Activated naive CD8-positive, alpha-beta T cell treated with anti-CD3 and anti-CD28 coated beads, Interleukin-2, amount 50 U/mL, for 16 hours (primary cell): Measurements from ENCODE around the gene PDIA3.
"Not testable (repeated sequence)": the region's sequence is repeated elsewhere in the genome, so short reads cannot be mapped to it uniquely, and the experiment has no call there.

ENCODE experiments used
- DNase-seq: peaks from one replicate; pipeline ENCODE4 v3.0.0-alpha.2; 2020; ENCODE audit warnings: low read depth, low spot score

The PDIA3 gene

GRCh38 chr15:43776718-43777266, 30.6 kb downstream of the PDIA3 start, which contains the start of gene ELL3:
TSS of gene ELL3 (minus strand) at chr15:43776966. CDS start at chr15:43776901, 65 bp downstream.
- DNase-seq: peak; percentile 24

DNA sequence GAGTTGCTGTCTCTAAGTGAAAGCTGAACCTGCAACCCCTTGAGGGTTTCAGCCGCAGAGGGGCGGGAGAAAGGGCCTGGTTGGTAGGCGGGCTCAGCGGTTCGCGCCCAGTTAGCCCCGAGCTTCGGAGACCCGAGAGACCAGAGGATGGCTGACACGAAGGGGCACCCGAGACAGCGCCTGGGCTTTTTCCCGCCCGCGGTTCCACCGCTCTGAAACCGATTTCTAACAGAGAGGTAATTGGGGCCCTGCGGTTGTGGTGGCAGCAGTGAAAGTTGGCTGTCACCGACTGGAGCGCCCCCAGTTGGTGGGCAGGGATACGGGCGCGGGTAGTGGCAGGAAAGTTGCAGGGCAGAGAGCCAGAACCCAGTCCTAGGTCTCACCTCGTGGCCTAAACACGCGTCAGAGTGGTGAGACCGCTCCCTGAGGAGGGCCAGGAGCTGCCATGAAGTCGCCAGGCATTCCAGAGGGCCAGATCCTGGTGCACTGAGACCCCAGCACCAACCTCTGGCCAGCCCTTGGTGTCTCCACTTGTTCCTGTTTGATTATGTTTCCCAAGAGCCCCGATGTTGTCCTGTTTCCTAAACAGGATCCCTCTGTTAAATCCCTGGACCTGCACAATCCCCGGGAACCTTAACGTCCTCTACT, 31.2 kb downstream of the PDIA3 start:
- DNase-seq: peak; percentile 76

DNA sequence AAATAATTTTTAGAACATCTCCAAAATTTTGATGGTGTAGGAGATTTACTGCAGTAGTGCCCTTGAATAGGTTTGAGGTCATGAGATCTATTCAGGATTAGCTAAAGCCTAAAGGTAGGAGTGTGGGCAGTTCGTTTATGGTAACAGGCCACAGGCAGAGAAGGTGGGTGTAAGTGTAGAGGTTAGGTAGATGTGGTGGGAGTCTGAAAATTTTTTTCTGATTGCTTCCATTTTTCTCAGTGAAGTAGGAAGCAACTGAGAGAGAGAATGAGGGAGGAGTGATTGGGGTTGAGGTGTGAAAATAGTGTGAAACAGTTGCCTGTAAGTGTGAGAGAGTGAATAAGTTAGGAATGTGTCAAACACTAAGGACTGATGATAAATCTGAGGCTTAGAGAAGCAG, 32.8 kb downstream of the PDIA3 start:
- DNase-seq: no peak

- DNase-seq: no peak
Measured at GRCh38 chr15:43789409-43789808, 43.2 kb downstream of the PDIA3 start.

GRCh38 chr15:43791993-43792760, 45.9 kb downstream of the PDIA3 start, which contains the start of gene SERF2:
TSS of gene SERF2 (plus strand) at chr15:43792320. CDS start at chr15:43792377, 57 bp downstream.
- peak; percentile 100 for DNase-seq

GRCh38 chr15:43792761-43793476, 46.7 kb downstream of the PDIA3 start:
- no peak for DNase-seq

GRCh38 chr15:43793647-43794046, 47.4 kb downstream of the PDIA3 start:
- DNase-seq: no peak

GRCh38 chr15:43794269-43795037, 48.2 kb downstream of the PDIA3 start:
- no peak for DNase-seq

DNA sequence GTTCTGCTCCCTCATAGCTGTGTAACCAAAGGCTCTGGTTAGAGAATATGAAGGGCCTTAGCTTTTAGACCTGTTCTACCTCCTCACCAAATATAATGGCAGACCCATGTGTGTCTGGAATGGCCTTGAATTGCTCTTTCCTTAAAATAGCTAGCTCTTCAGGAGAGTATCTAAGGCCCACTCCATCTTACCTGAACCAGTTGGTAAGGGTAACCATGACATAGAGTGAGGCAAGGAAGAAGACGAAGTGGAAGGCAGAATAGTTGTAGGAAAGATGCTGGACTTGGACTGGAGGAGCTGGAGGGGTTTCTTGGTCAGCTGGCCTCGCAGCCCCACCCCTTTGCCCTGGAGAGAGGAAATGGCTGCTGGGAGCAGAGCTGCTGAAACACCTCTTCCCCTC, 49.0 kb downstream of the PDIA3 start:
- no peak for DNase-seq

GRCh38 chr15:43795997-43796396, 49.8 kb downstream of the PDIA3 start:
- DNase-seq: no peak

- no peak for DNase-seq
Measured at GRCh38 chr15:43796566-43796965, 50.3 kb downstream of the PDIA3 start.

- no peak for DNase-seq
Measured at GRCh38 chr15:43799209-43799944, 53.1 kb downstream of the PDIA3 start.

DNA sequence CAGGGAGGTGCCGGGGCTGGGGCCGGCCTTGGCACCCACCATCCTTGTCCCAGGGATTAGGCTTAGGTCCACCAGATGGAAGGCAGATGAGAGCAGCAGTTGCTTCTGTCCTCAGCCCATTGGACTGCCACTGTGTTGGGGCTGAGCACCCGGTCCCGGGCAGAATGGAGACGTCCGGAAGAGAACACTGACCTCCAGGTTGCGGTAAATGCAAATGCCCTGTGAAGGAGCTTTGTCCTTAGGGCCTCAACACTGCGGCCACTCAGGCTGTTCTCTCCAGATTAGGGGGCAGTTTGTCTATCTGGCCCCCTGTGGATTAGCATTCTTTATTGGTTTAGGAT, 53.7 kb downstream of the PDIA3 start, which contains the start of gene SERINC4:
Gene SERINC4, minus strand, starts transcription at position 276 of the 341 bp plus-strand sequence. Its CDS starts 234 bp downstream, at position 42.
- DNase-seq: no peak

DNA sequence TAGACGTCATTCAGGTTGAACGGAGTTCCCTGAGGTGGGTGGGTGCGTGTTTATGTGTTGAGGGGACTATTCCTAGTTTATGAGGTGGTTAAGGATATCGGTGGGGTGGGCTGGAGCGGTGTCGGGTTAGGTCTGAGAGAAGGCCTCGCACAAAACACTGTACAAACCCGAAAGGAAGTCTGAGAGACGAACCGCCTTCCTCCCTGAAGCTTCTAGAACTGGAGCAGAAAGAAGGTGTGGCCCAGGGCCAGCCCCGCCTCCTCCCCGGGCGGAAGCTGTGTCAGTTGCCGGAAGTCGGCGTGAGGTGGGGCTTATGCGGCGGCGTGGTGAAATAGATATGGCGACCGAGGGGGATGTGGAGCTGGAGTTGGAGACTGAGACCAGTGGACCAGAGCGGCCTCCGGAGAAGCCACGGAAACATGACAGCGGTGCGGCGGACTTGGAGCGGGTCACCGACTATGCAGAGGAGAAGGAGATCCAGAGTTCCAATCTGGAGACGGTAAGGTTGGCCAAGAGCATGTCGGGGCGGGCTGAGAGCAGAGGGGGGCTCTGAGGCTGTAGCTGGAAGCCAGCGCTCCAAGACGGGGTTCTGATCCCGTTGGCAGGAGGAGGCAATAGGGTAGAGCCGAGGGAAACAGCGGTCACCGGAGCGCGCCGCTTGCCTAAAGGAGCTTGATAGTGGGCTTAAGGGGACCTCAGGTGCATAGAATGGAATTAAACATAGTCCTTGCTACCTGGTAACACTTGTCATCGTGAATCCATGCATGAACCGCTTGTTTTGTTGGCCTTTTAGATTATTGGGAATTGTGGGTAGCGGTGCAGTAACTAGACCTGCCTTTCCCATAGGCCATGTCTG, 54.3 kb downstream of the PDIA3 start, which contains the start of gene HYPK:
Gene HYPK, plus strand, starts transcription at position 314 of the 856 bp plus-strand sequence. Its CDS starts 24 bp downstream, at position 338.
- peak; percentile 81 for DNase-seq

DNA sequence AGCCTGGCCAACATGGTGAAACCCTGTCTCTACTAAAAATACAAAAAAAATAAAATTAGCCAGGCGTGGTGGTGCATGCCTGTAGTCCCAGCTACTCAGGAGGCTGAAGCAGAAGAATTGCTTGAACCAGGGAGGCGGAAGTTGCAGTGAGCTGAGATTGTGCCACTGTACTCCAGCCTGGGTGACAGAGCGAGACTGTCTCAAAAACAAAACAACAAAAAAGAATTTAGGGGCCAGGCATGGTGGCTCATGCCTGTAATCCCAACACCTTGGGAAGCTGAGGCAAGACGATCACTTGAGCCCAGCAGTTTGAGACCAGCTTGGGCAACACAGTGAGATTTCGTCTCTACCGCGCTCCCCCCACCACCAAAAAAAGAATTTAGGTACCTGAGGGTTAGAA, 56.4 kb downstream of the PDIA3 start:
- DNase-seq: not testable (repeated sequence)

- DNase-seq: no peak
Measured at GRCh38 chr15:43808435-43808950, 62.3 kb downstream of the PDIA3 start.

DNA sequence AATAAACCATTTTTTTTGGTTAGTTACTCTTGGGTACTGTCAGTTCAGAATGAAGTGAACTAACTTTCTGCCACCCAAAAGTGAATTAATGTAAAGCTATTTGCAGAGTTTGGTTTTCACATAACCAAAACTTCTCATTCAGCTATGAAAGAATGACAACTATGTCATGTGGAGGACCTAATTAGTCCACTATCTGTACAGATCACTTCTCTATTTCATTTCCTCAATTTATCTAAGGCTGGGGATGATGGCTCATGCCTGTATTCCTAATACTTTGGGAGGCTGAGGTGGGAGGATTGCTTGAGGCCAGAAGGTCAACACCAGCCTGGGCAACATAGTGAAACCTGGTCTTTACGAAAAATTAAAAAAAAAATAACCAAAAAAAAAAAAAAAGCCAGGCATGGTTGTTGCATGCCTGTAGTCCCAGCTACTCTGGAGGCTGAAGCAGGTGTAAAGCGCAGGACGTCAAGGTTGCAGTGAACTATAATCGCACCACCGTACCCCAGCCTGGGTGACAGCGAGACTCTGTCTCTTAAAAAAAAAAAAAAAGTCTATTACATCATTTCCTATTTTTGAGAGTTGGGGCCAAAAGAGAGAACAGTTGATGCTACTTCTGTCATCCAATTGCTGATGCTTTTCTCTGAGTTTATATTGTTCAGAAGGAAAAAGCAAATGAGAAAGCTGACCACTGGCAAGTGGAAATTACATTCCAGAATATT, 62.9 kb downstream of the PDIA3 start:
- DNase-seq: no peak

DNA sequence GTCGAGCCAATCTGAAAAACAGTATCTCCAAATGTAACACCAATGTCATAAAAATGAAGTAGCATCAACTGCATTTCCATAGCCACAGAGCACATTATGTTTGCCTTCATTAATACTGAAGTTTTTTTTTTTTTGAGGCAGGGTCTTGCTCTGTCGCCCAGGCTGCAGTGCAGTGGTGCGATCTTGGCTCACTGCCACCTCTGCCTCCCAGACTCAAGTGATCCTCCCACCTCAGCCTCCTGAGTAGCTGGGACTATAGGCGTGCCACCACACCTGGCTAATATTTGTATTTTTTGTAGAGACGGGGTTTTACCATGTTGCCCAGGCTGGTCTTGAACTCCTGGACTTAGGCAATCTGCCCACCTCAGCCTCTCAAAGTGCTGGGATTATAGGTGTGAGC, 68.8 kb downstream of the PDIA3 start:
- DNase-seq: not testable (repeated sequence)

GRCh38 chr15:43821505-43821904, 75.3 kb downstream of the PDIA3 start:
- no peak for DNase-seq
